GM21723 (cell line): ENCODE measurements around the gene GNB1.

Source experiments
- ATAC-seq: cut with Tn5 transposase; IDR thresholded peaks from one replicate; pipeline ENCODE4 v1.9.1; 2021; ENCODE audit warnings: mild to moderate bottlenecking, moderate library complexity; ENCODE audit not compliant: unreplicated experiment

The GNB1 gene

DNA sequence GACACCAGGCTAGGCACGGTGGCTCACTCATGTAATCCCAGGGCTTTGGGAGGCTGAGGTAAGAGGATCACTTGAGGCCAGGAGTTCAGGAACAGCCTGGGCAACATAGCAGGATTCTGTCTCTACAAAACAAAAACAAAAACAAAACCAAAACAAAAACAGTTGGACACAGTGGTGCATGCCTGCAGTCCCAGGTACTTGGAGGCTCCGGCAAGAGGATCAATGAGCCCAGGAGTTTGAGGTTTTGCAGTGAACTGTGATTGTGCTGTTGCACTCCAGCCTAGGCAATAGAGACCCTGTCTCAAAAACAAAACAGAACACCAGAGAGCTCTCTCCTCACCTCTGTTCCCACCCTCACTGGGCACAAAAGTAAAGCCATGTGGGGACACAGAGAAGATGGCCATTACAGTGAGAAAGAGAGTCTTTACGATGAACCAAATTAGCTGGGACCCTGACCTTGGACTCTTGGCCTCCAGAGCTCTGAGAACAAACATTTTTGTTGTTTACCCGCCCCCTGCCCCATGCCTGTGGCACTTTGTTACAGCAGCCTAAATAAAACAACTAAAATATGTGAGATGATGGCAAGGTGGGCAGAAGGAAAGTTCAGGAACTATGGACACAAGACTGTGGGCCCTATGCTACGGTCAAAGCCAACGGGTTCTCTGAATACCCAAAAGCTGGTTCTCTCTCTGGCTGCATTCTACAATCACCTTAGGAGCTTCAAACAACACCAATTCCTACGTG, 122.5 kb downstream of the GNB1 start:
- no peak for ATAC-seq

DNA sequence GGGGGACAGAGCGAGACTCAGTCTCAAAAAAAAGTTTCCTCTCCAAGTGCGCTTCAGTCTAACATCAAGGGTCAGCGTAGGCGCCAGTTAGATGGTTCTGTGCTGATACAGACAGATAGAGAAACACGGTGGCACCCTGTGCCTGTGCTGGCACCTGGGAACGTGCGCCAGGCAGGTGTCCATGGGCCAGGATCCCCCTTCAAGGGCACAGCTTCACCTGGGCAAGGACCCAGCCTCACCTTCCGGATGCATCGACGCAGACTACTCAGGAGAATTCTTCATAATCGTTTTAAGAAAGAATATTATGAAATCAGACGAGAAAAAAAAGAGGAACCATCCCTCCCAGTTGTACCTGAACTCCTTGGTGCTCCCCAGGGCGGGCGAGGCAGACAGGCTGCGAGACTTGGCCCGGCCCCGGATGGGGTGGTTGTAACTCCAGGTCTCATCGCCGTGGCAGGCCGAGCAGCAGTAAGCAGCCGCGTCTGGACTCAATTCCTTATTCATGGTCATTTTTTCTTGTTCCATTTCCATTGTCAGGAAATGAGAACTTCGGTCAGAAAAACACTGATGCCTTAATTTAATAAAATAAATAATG, 125.9 kb downstream of the GNB1 start:
- ATAC-seq, result no peak

- no peak for ATAC-seq
These were observed 126.9 kb downstream of the GNB1 start for GRCh38 chr1:1763657-1764621.

GRCh38 chr1:1761504-1762376, 129.1 kb downstream of the GNB1 start:
- ATAC-seq, result no peak

- ATAC-seq, result no peak
These were observed 130.2 kb downstream of the GNB1 start for GRCh38 chr1:1760715-1761114.

DNA sequence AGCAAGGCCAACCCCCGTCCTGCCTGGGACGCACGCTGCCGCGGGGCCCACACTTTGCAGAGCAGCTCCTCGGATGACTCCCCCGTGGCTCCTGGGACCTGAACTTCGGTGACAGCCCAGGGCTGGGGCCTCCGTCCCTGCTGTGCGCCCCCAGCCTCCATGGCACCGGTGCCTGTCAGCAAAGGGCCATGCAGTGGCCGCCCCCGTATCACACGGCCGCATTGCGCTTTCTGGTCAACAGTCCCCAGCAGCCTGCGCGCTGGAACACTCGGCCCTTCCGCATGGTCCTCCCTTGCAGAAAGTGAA, 130.6 kb downstream of the GNB1 start:
- no peak for ATAC-seq

DNA sequence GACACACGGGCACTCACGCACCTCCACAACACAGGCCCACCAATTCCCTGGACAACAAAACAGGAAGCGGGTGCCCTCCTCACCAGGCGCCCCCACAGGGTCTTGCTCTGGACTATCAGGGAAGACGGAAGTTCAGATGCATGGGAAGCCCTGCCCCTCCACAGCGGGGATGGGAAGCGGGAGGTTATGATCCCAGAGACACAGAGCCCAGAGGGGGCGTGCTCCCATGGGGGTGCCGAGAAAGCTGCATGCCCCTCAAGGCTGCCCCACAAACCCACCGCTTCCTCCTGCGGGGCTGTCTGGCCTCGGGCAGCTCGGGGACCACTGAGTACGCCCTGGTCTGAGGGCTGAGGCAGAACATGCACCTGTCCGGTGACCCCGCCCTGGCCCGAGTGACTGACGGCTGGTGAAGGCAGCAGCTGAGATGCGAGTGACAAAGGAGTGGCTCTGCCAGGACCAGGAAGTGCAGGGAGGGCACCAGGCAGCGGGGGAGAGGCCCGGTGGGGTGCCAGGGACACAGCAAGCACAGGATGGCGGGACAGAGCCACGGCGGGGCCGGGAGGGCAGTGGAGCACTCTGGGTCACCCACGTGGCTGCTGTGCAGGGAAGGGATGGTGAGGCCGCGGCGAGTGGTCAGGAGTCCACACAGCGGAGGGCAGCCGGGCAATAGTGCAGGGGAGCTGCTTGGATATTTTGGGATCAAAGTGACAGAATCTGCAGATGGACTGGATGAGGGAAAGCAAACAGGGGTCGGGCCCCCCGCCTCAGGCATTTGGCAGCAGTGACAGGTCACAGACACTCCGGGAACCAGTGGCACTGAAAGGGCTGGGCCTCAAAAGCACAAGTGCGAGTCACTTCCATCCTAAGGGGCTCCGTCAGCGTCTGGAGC, 131.2 kb downstream of the GNB1 start:
- ATAC-seq, result no peak

DNA sequence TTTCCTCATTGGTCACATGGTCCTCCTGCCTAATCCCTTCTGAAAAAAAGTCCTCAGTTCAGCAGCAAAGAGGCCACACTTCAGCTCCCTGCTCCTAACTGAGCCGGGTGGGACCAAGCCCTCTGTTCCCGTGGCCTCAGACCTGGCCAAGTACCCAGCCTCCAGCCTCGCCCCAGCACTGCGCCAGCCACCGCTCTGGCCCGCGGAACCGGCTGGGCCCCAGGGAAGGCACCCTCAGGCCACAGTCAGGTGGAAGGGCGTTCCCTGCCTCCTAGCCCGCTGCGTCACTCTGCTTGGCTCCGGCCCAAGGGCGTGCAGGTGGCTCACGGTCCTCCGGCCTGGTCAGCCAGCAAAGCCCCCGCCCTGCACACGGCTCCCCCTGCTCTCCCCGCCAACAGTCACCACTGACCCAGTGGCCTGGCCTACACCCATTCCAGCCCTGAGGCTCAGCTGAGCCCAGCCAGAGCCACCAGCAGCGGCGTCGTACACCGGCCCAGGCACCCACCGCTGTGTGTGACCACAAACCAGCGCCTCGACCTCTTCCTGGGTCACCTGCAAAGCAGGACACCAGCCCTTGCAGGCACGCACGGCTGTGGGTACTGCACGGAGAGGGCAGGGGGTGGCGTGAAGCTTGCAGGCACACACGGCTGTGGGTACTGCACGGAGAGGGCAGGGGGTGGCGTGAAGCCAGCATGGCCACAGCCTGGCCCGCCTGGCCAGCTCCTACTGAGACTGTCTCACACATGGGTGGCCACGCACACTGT, 132.0 kb downstream of the GNB1 start:
- ATAC-seq, result no peak

- ATAC-seq, result no peak
These were observed 132.7 kb downstream of the GNB1 start for GRCh38 chr1:1758059-1758621.

GRCh38 chr1:1757422-1758058, 133.3 kb downstream of the GNB1 start:
- ATAC-seq, result no peak

DNA sequence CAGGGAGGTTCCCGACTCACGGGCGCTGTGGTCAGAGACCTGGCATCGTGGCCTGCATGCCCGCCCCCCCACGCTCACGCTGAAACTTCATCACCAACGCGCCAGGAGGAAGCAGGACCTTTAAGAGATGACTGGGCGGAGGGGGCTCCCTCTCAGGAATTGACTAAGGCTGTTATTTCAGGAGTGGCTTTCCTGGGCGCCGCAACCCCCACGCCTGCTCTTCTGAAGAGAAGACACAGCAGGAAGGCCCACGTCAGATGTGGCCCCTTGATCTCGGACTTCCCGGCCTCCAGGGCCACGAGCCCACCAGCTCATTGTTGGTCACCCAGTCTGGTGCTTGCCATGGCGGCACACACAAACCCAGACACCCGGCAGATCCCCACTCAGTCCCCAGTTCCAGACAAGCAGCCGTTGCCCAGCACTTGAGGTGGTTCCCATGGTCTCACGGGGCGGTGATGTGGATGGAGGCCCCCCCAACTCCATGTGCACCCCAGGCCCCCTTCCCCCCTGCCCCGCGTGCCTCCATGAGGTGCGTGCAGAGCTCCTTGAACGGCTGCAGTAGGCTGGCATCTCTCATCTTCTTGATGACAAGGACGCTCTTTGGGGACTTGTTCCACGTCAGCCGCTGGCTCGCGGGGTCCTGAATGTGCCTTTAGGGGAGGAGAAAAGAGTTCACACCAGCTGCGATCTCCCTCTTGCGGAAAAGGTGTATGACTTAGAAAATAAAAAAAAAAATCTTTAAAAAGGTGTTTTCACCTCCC, 134.0 kb downstream of the GNB1 start:
- no peak for ATAC-seq

GRCh38 chr1:1755852-1756251, 135.0 kb downstream of the GNB1 start:
- ATAC-seq, result no peak

DNA sequence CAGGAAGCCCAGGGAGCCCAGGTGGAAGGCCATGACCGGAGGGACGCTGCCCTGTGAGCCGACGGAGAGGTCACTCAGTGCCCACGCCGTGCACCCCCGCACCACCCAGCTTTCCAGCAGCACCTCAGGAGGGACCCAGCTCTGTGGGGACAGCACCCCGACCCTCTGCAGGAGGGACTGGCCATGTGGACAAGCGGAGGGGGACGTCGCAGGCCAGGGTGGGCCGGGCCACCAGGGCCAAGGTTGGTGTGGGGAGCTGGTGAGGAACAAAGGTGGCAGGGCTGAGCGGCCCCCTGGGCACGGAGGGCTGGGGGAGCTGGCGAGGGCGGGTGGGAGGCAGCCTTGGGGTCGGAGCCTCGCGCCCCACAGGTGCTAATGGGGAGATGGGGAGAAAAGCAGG, 135.5 kb downstream of the GNB1 start:
- ATAC-seq, result no peak

DNA sequence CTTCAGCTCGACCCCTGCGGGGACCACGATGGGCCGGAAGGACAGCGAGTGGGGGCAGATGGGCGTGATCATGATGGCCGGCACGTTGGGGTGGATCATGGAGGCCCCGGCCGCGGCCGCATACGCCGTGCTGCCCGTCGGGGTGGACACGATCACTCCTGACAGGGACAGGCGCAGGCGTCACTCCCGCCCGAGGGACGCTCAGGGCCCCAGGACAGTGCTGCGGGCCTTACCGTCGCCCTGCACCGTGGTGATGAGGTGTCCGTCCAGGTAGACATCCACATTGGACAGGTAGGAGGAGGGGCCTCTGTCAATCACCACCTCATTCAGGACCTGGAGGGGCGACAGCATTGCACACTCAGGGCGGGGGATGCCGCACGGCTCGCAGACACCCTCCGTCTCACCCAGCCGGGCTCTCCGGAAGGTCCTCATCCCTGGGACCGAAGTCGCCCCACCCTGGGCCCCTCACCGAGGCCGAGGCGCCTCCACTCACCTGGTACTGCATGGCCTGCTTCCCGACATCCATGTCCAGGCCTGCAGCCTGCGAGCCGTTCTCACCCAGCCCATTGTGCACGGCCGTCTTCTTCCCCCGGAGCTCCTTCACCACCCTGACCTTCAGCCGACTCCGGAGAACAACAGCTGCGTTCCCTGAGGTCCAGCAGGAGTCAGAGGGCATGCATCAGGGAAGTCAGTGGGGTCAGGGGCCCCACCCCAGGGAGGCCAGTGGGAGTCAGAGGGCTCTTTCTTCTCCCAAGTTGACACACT, 136.7 kb downstream of the GNB1 start:
- no peak for ATAC-seq

- ATAC-seq, result no peak
These were observed 137.3 kb downstream of the GNB1 start for GRCh38 chr1:1753607-1754005.

GRCh38 chr1:1752636-1753606, 138.0 kb downstream of the GNB1 start:
- no peak for ATAC-seq
